IPS-11a (cell line): Measurements from ENCODE around the gene GPR83.
"Not testable (repeated sequence)": the region's sequence is repeated elsewhere in the genome, so short reads cannot be mapped to it uniquely, and the experiment has no call there.

Experiments
- H3K4me3 ChIP-seq: one replicate; pipeline ENCODE4 v1.5.1; 2013; ENCODE audit warnings: low read depth, low read length, control low read depth

GPR83 gene

DNA sequence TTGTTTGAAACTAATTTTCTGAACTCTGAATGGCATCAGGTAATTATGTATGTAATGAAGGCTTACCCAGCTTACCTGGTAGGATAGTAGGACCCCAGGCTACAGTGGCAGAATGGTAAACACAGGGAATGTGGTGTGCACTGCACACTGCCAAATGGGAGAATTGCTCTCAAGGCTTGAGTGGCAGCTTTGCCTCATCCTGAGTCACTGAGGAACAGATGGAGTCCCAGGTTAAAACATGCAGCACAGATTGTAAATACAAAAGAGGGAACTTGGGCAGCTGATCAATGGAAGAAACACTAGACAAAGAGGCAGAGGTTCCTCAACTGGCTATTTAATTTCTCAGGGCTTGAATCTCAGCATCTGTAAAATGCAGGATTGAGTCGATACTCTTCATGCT lies 24.4 kb downstream of the GPR83 start:
- no peak overlapping the region for H3K4me3 ChIP-seq

DNA sequence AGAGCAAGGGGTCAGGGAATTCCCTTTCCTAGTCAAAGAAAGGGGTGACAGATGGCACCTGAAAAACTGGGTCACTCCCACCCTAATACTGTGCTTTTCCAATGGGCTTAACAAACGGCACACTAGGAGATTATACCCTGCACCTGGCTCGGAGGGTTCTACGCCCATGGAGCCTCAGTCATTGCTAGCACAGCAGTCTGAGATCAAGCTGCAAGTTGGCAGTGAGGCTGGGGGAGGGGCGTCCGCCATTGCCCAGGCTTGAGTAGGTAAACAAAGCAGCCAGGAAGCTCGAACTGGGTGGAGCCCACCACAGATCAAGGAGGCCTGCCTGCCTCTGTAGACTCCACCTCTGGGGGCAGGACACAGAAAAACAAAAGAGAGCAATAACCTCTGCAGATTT lies 30.6 kb downstream of the GPR83 start:
- not testable (repeated sequence) for H3K4me3 ChIP-seq

DNA sequence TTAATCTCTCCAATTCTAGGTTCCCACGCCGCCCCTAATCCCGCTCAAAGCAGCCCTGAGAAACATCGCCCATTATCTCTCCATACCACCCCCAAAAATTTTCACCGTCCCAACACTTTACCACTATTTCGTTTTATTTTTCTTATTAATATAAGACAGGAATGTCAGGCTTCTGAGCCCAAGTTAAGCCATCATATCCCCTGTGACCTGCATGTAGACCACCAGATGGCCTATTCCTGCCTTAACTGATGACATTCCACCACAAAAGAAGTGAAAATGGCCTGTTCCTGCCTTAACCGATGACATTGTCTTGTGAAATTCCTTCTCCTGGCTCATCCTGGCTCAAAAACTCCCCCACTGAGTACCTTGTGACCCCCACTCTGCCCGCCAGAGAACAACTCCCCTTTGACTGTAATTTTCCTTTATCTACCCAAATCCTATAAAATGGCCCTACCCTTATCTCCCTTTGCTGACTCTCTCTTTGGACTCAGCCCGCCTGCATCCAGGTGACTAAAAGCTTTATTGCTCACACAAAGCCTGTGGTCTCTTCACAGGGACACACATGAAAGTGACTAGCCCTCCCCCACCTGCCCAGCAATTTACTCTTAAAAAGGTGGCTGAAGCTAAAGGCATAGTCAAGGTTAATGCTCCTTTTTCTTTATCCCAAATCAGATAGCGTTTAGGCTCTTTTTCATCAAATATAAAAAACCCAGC lies 50.2 kb downstream of the GPR83 start:
- not testable (repeated sequence) for H3K4me3 ChIP-seq

DNA sequence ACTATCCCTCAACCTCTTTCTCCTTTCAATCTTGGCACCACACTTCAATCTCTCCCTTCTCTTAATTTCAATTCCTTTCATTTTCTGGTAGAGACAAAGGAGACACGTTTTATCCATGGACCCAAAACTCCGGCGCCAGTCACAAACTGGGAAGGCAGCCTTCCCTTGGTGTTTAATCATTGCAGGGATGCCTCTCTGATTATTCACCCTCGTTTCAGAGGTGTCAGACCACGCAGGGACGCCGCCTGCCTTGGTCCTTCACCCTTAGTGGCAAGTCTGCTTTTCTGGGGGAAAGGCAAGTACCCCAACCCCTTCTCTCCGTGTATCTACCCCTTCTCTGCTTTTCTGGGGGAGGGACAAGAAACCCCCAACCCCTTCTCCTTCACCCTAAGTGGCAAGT lies 54.9 kb downstream of the GPR83 start:
- H3K4me3 ChIP-seq: not testable (repeated sequence)

DNA sequence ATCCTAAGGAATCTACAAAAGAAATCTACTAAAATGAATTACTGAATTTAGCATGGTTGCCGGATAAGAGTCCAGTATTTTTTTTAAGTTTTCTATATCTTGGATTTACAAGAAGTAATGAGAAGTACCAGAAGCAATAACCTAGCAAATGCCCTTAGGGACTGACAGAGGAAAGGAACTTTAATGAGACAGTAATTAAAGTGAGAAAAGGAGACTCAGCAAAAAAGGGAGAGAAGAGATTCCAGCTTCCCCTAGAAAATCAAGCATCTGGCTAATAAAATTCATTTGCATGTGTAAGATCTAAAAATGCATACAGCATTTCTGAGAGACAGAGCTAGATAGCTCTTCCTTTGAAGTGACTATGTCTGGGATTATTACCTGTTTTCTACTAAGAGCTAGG lies 57.7 kb downstream of the GPR83 start:
- H3K4me3 ChIP-seq: no peak overlapping the region

DNA sequence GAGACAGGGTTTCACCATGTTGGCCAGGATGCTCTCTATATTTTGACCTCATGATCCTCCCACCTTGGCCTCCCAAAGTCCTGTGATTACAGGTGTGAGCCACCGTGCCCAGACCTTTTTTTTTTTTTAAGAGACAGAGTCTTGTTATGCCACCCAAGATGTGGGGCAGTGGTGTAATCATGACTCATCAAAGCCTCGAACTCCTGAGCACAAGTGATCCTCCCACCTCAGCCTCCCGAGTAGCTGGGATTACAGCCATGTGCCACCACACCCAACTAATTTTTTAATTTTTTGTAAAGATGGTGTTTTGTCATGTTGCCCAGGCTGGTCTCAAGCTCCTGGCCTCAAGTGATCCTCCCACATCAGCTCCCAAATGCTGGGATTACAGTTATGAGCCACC lies 59.0 kb downstream of the GPR83 start:
- H3K4me3 ChIP-seq: no peak overlapping the region

DNA sequence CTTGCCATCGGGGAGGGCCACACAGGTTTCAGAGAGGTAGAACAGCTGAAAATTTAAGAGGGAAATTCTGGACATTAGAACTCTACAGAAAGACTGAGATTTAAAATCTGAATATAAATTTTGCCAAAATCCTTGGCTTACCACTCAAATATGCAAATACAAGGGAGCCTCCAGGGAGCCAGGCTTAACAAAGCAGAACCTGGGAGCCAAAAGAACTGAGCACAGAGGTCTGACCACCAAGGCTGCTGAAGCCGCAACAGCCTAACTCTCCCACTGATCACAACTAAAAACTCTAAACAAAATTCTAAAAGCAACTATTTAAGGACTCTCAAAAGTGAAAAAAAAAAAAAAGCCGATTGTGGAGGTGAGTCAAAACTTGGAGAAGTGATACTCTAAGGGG lies 62.6 kb downstream of the GPR83 start:
- H3K4me3 ChIP-seq: no peak overlapping the region

DNA sequence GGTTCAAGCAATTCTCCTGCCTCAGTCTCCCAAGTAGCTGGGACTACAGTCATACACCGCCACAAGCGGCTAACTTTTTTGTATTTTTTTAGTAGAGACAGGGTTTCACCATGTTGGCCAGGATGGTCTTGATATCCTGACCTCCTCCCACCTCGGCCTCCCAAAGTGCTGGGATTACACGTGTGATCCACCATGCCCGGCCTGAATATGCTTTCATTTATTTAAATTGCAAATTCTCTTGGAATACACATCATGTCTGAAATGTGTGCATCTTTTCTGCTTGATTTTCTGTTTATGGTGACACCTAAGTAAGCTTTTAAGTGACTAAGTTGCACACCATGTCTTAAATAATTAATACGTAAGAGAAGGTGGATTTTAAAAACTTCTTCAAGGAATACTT lies 65.2 kb downstream of the GPR83 start:
- H3K4me3 ChIP-seq: no peak overlapping the region

DNA sequence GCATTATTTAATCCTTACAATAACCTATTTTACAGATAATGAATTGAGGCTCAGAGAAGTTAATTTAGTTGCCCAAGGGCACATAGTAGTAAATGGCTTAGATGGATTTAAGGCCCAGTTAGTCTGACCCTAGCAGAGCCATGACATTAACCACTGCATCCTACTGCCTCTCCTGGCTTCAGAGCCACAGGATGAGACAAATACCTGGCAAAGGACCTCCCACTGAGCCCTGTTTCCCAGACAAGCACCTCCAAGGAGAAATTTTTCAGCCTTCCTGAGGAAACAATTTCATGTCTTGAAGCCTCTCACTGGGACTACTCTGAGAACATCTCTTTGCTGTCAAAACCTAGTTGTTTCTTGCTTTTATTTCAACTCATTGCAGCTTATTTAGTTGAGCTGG lies 68.4 kb downstream of the GPR83 start:
- H3K4me3 ChIP-seq: no peak overlapping the region

DNA sequence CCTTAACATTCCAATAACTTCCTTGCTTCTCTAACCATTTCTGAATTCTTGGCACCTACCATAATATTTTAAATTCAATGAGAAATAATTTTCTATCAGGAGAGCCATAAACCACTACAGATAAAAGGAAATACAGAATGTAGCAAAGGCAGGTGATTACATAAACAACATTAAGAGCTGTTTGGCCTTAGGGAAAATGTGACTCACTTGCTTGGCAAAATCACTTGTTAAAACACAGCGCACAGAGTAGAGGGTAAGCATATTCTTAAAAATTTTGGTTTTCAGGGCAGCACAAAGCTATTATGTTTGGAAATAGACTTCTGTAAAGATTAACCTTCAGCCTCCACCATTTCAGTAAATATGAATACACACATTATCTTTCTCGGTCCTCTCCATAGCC lies 70.4 kb downstream of the GPR83 start:
- H3K4me3 ChIP-seq: no peak overlapping the region

DNA sequence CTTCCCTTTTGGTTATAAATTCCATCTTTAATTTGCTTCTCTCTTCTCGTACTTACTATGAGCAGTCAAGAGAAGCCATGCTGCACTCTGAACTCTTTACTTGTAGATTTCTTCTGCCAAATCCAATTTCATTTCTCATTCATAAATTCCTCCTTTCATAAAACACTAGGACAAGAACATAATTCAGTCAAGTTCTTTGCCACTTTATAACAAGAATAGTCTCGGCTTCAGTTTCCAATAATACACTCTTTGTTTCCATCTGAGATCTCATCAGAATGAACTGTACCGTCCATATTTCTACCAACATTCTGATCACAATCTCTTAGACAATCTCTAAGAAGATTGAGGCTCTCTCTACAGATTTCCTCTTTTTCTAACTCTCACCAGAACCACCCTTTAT lies 71.7 kb downstream of the GPR83 start:
- H3K4me3 ChIP-seq: no peak overlapping the region

DNA sequence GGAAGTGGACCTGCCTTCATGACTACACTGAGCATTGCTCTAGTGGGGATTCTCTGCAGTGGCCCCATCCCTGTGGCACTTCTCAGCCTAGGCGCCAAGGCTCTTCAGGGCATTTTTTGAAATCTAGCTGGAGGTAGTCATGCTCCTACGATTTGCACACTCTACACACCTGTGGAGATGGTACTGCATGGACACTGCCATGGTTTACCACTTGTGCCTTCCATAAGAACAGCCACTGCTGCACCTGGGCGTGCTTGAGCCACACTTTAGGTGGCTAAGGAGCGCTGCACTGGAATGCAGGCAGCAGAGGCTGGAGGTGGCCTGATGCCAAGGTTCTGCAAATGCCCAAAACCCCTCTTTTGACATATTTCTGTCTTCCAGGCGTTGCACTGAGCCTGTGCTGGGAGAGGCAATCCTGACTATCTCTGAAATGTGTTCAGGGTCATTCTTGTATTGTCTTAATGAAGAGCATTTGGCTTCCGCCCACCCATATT lies 72.6 kb downstream of the GPR83 start:
- no peak overlapping the region for H3K4me3 ChIP-seq
